Activated CD4-positive, alpha-beta T cell treated with anti-CD3 and anti-CD28 coated beads, Interleukin-2, amount 10 ng/mL, durations not matched to agents 24 days and 14 days (primary cell): ENCODE results near the gene MAN1B1. TPM values are rescaled to one million over a fixed set of nuclear protein-coding genes. Genes with fewer than 3 reads are reported as not detected.

Source experiments
- DNase-seq: peaks from one replicate; pipeline ENCODE4 v3.0.0; 2022
- H3K27ac Mint-ChIP-seq: one replicate; pipeline ENCODE4 v1.8.0; 2022; ENCODE audit warnings: mild to moderate bottlenecking, mixed read lengths
- H3K27me3 Mint-ChIP-seq: one replicate; pipeline ENCODE4 v1.8.0; 2022; ENCODE audit warnings: mixed read lengths
- H3K36me3 Mint-ChIP-seq: one replicate; pipeline ENCODE4 v1.8.0; 2022; ENCODE audit warnings: low read depth, mild to moderate bottlenecking, mixed read lengths
- H3K4me1 Mint-ChIP-seq: one replicate; pipeline ENCODE4 v1.8.0; 2021; ENCODE audit warnings: mixed read lengths
- H3K4me3 Mint-ChIP-seq: one replicate; pipeline ENCODE4 v1.8.0; 2022; ENCODE audit warnings: mild to moderate bottlenecking, moderate library complexity, mixed read lengths
- H3K9me3 Mint-ChIP-seq: one replicate; pipeline ENCODE4 v1.8.0; 2021; ENCODE audit warnings: mixed read lengths
- intact Hi-C: fragments of 100-400 bp; cut with micrococcal nuclease; formaldehyde crosslinking; loops from one replicate; pipeline ENCODE4 v1.15.1; 2023
- total RNA-seq: library from RNA; stranded (reverse); gene quantifications from 2 replicates; pipeline ENCODE4 v1.2.3, GENCODE V29; 2022

The MAN1B1 gene
- total RNA-seq, 1 donor from 2014 or later = 50.1 TPM

- no peaks in the 10 kb centered on the region for H3K27me3 Mint-ChIP-seq
- intact Hi-C loops = no loop called here
- DNase-seq = no peak
- H3K27ac Mint-ChIP-seq = no peak overlapping the region
- H3K36me3 Mint-ChIP-seq = peaks cover 11% of the 10 kb centered on the region
- peaks cover 8% of the 10 kb centered on the region for H3K4me1 Mint-ChIP-seq
- H3K4me3 Mint-ChIP-seq = peak overlapping the region; percentile 78
- H3K9me3 Mint-ChIP-seq = no peaks in the 10 kb centered on the region
Measured at GRCh38 chr9:137078701-137079400, 7.9 kb upstream of the MAN1B1 start.

- intact Hi-C loops = no loop called here
- Mint-ChIP-seq H3K36me3 (peaks cover 13% of the 10 kb centered on the region), H3K27ac (no peak overlapping the region), H3K27me3 (no peaks in the 10 kb centered on the region), H3K9me3 (no peaks in the 10 kb centered on the region), H3K4me1 (peaks cover 9% of the 10 kb centered on the region), H3K4me3 (peak overlapping the region; percentile 26)
- DNase-seq = no peak
Measured at GRCh38 chr9:137079401-137079787, 7.4 kb upstream of the MAN1B1 start.

GRCh38 chr9:137080260-137081122 is 6.3 kb upstream of the MAN1B1 start:
- H3K4me1 Mint-ChIP-seq = peaks cover 15% of the 10 kb centered on the region
- H3K27ac Mint-ChIP-seq = no peak overlapping the region
- DNase-seq = no peak
- peak overlapping the region; percentile 59 for H3K4me3 Mint-ChIP-seq
- peaks cover 13% of the 10 kb centered on the region for H3K36me3 Mint-ChIP-seq
- H3K27me3 Mint-ChIP-seq = no peaks in the 10 kb centered on the region
- intact Hi-C loops = no loop called here
- no peaks in the 10 kb centered on the region for H3K9me3 Mint-ChIP-seq

- H3K9me3 Mint-ChIP-seq = no peaks in the 10 kb centered on the region
- no peak for DNase-seq
- no peak overlapping the region for H3K4me3 Mint-ChIP-seq
- H3K4me1 Mint-ChIP-seq = peaks cover 22% of the 10 kb centered on the region
- H3K27ac Mint-ChIP-seq = no peak overlapping the region
- peaks cover 3% of the 10 kb centered on the region for H3K27me3 Mint-ChIP-seq
- intact Hi-C loops = no loop called here
- peaks cover 13% of the 10 kb centered on the region for H3K36me3 Mint-ChIP-seq
Measured at GRCh38 chr9:137082222-137082924, 4.4 kb upstream of the MAN1B1 start.

GRCh38 chr9:137082925-137083290 is 3.9 kb upstream of the MAN1B1 start:
- intact Hi-C loops = no loop called here
- no peak for DNase-seq
- no peaks in the 10 kb centered on the region for H3K9me3 Mint-ChIP-seq
- no peak overlapping the region for H3K4me3 Mint-ChIP-seq
- peaks cover 27% of the 10 kb centered on the region for H3K4me1 Mint-ChIP-seq
- H3K36me3 Mint-ChIP-seq = peaks cover 13% of the 10 kb centered on the region
- H3K27ac Mint-ChIP-seq = no peak overlapping the region
- peaks cover 3% of the 10 kb centered on the region for H3K27me3 Mint-ChIP-seq

- DNase-seq = no peak
- H3K9me3 Mint-ChIP-seq = no peaks in the 10 kb centered on the region
- H3K27ac Mint-ChIP-seq = peak overlapping the region; percentile 44
- H3K27me3 Mint-ChIP-seq = peaks cover 3% of the 10 kb centered on the region
- H3K4me1 Mint-ChIP-seq = peaks cover 32% of the 10 kb centered on the region
- intact Hi-C loops = no loop called here
- H3K36me3 Mint-ChIP-seq = peaks cover 14% of the 10 kb centered on the region
- H3K4me3 Mint-ChIP-seq = no peak overlapping the region
Measured at GRCh38 chr9:137083394-137084004, 3.3 kb upstream of the MAN1B1 start.

GRCh38 chr9:137084526-137084925 is 2.3 kb upstream of the MAN1B1 start:
- Mint-ChIP-seq H3K27me3 (peaks cover 3% of the 10 kb centered on the region), H3K27ac (no peak overlapping the region), H3K4me1 (peaks cover 38% of the 10 kb centered on the region), H3K4me3 (no peak overlapping the region), H3K36me3 (peaks cover 19% of the 10 kb centered on the region), H3K9me3 (no peaks in the 10 kb centered on the region)
- no peak for DNase-seq
- intact Hi-C loops = no loop called here

GRCh38 chr9:137085920-137086530 is 760 bp upstream of the MAN1B1 start:
- Mint-ChIP-seq H3K4me1 (peaks cover 35% of the 10 kb centered on the region), H3K27me3 (peaks cover 3% of the 10 kb centered on the region), H3K9me3 (no peaks in the 10 kb centered on the region), H3K36me3 (peaks cover 21% of the 10 kb centered on the region), H3K27ac (peak overlapping the region; percentile 98), H3K4me3 (peak overlapping the region; percentile 94)
- intact Hi-C loops = loop anchor here (1.0 to 2.0 kb wide), 4 partner anchors 9 to 137 kb away; partner anchors contain the start of genes DPP7, SAPCD2 and UAP1L1
- DNase-seq = peak; percentile 84

GRCh38 chr9:137087409-137087925 is 682 bp downstream of the MAN1B1 start:
- DNase-seq = no peak
- H3K27ac Mint-ChIP-seq = peak overlapping the region; percentile 91
- H3K4me1 Mint-ChIP-seq = peaks cover 35% of the 10 kb centered on the region
- peak overlapping the region; percentile 90 for H3K4me3 Mint-ChIP-seq
- H3K27me3 Mint-ChIP-seq = peaks cover 3% of the 10 kb centered on the region
- intact Hi-C loops = loop anchor here (1.0 to 2.0 kb wide), 3 partner anchors 8 to 27 kb away; partner anchors contain the start of genes DPP7 and SAPCD2
- H3K36me3 Mint-ChIP-seq = peaks cover 20% of the 10 kb centered on the region
- no peaks in the 10 kb centered on the region for H3K9me3 Mint-ChIP-seq

GRCh38 chr9:137088121-137088520 is 1.3 kb downstream of the MAN1B1 start:
- Mint-ChIP-seq H3K27ac (peak overlapping the region; percentile 91), H3K4me3 (peak overlapping the region; percentile 90), H3K36me3 (peaks cover 25% of the 10 kb centered on the region), H3K9me3 (no peaks in the 10 kb centered on the region), H3K27me3 (peaks cover 3% of the 10 kb centered on the region), H3K4me1 (peaks cover 35% of the 10 kb centered on the region)
- intact Hi-C loops = no loop called here
- no peak for DNase-seq

- Mint-ChIP-seq H3K9me3 (no peaks in the 10 kb centered on the region), H3K36me3 (peaks cover 26% of the 10 kb centered on the region), H3K4me3 (no peak overlapping the region), H3K27me3 (peaks cover 3% of the 10 kb centered on the region), H3K27ac (no peak overlapping the region), H3K4me1 (peaks cover 31% of the 10 kb centered on the region)
- DNase-seq = no peak
- intact Hi-C loops = no loop called here
Measured at GRCh38 chr9:137089232-137089947, 2.6 kb downstream of the MAN1B1 start.

- Mint-ChIP-seq H3K36me3 (peaks cover 37% of the 10 kb centered on the region), H3K27me3 (no peaks in the 10 kb centered on the region), H3K27ac (peak overlapping the region; percentile 91), H3K9me3 (no peaks in the 10 kb centered on the region), H3K4me3 (peak overlapping the region; percentile 78), H3K4me1 (peaks cover 17% of the 10 kb centered on the region)
- intact Hi-C loops = loop anchor here (1.0 kb wide), 2 partner anchors 9 to 18 kb away; partner anchors contain the start of gene DPP7
- DNase-seq = peak; percentile 96
Measured at GRCh38 chr9:137095664-137096517, 9.1 kb downstream of the MAN1B1 start.
